H1 (cell line): ENCODE measurements around the gene DOCK11. TPM values are rescaled to one million over a fixed set of nuclear protein-coding genes. Genes with fewer than 3 reads are reported as not detected.
A peak's percentile ranks its signal among the peaks of the same experiment; 100 is the strongest.

ENCODE experiments used
- CTCF ChIA-PET: fragments of 300-600 bp; sonication (Branson Sonifier 250); formaldehyde crosslinking; loops from one replicate; lab custom pipeline; 2021; ENCODE audit not compliant: partially characterized antibody; lab: Charles Lee
- POLR2A ChIA-PET: fragments of 300-600 bp; sonication (Branson Sonifier 250); formaldehyde crosslinking; loops from one replicate; lab custom pipeline; 2021; ENCODE audit warnings: inconsistent platforms; ENCODE audit not compliant: partially characterized antibody; lab: Charles Lee
- DNase-seq, 2 experiments: peaks; one replicate each; pipeline versions ENCODE4 v3.0.0 to v3.0.0-alpha.2; 2010 to 2022; ENCODE audit warnings: low spot score in 2 of 2, low read depth in 1 of 2, mixed read lengths in 1 of 2
- FAIRE-seq: peaks from 2 replicates; lab custom pipeline; 2011; peaks lifted over from hg19 to GRCh38; lab: Jason Lieb, UNC
- H2AFZ ChIP-seq: 2 replicates; pipeline ENCODE4 v1.8.1; 2012; ENCODE audit warnings: low read length, inconsistent platforms
- H2AK5ac ChIP-seq: 2 replicates; pipeline ENCODE4 v1.6.1; 2013; ENCODE audit warnings: low read depth, low read length
- H2BK120ac ChIP-seq: replicated peaks from 2 replicates; pipeline ENCODE3; 2013; ENCODE audit warnings: low read depth, low read length, inconsistent platforms
- H2BK12ac ChIP-seq: 2 replicates; pipeline ENCODE4 v1.6.1; 2013; ENCODE audit warnings: low read depth, low read length
- H2BK15ac ChIP-seq: 2 replicates; pipeline ENCODE4 v1.6.1; 2013; ENCODE audit warnings: low read length
- H2BK20ac ChIP-seq: 2 replicates; pipeline ENCODE4 v1.6.1; 2013; ENCODE audit warnings: low read length
- H2BK5ac ChIP-seq: 2 replicates; pipeline ENCODE4 v1.6.1; 2013; ENCODE audit warnings: low read depth, low read length
- H3K14ac ChIP-seq: 2 replicates; pipeline ENCODE4 v1.6.1; 2013; ENCODE audit warnings: inconsistent platforms; ENCODE audit not compliant: insufficient read length
- H3K18ac ChIP-seq: 2 replicates; pipeline ENCODE4 v1.6.1; 2013; ENCODE audit warnings: low read length; ENCODE audit errors: extremely low read depth
- H3K23ac ChIP-seq: 2 replicates; pipeline ENCODE4 v1.6.1; 2013; ENCODE audit warnings: inconsistent platforms; ENCODE audit not compliant: insufficient read length
- H3K23me2 ChIP-seq: 2 replicates; pipeline ENCODE4 v1.6.1; 2013; ENCODE audit warnings: low read depth, low read length
- H3K27ac ChIP-seq: 2 replicates; pipeline ENCODE4 v1.6.1; 2011; ENCODE audit warnings: low read depth, low read length, inconsistent platforms
- H3K27me3 ChIP-seq, 4 experiments: replicated peaks in 1 of 4; 1 replicate in 1 of 4; 2 replicates in 3 of 4; pipeline versions ENCODE4 v1.6.1 to v1.8.1; 2011 to 2013; ENCODE audit warnings: low read length in 3 of 4, mild to moderate bottlenecking in 3 of 4, inconsistent platforms in 2 of 4, mixed read lengths in 2 of 4, moderate library complexity in 1 of 4; ENCODE audit not compliant: control insufficient read depth in 3 of 4, insufficient read depth in 3 of 4; ENCODE audit errors: extremely low read depth in 1 of 4
- H3K36me3 ChIP-seq, 4 experiments: 2 replicates each; pipeline versions ENCODE4 v1.6.1 to v1.8.1; 2011 to 2013; ENCODE audit warnings: mild to moderate bottlenecking in 4 of 4, low read length in 3 of 4, moderate library complexity in 2 of 4, control low read depth in 1 of 4, inconsistent platforms in 1 of 4; ENCODE audit not compliant: insufficient read depth in 4 of 4, control insufficient read depth in 2 of 4
- H3K4ac ChIP-seq: replicated peaks from 2 replicates; pipeline ENCODE3; 2013; ENCODE audit warnings: low read length, low read depth, mixed read lengths, inconsistent platforms; ENCODE audit not compliant: insufficient read length
- H3K4me1 ChIP-seq, 4 experiments: replicated peaks in 1 of 4; 1 replicate in 1 of 4; 2 replicates in 3 of 4; pipeline versions ENCODE4 v1.6.1 to v1.8.1; 2011 to 2013; ENCODE audit warnings: low read length in 3 of 4, inconsistent platforms in 2 of 4, mixed read lengths in 1 of 4; ENCODE audit not compliant: insufficient read depth in 4 of 4, control insufficient read depth in 3 of 4
- H3K4me2 ChIP-seq, 2 experiments: 2 replicates each; pipeline versions ENCODE4 v1.6.1 to v1.8.1; 2011 to 2013; ENCODE audit warnings: low read depth in 2 of 2, low read length in 2 of 2, control low read depth in 1 of 2, inconsistent platforms in 1 of 2, mild to moderate bottlenecking in 1 of 2; ENCODE audit not compliant: insufficient read depth in 1 of 2
- H3K4me3 ChIP-seq, 4 experiments: fragments of 200-600, 300-600 bp in 1 of 4; sonication (generic), shearing (Covaris generic), sonication (Bioruptor Twin) in 1 of 4; 2 replicates each; pipeline versions ENCODE4 v1.5.1 to v1.8.1; 2011 to 2016; ENCODE audit warnings: low read length in 4 of 4, low read depth in 3 of 4, control low read depth in 2 of 4, inconsistent platforms in 2 of 4, mild to moderate bottlenecking in 2 of 4, mixed read lengths in 1 of 4, moderate library complexity in 1 of 4; ENCODE audit not compliant: insufficient read depth in 2 of 4; ENCODE audit errors: extremely low read depth in 1 of 4
- H3K56ac ChIP-seq: replicated peaks from 2 replicates; pipeline ENCODE3; 2013; ENCODE audit warnings: low read depth, mild to moderate bottlenecking, mixed read lengths, low read length, inconsistent platforms; ENCODE audit not compliant: insufficient read length
- H3K79me1 ChIP-seq: 2 replicates; pipeline ENCODE4 v1.6.1; 2013; ENCODE audit warnings: low read depth, low read length, control low read depth
- H3K79me2 ChIP-seq, 2 experiments: 2 replicates each; pipeline versions ENCODE4 v1.6.1 to v1.8.1; 2012 to 2013; ENCODE audit warnings: low read length in 2 of 2, mild to moderate bottlenecking in 2 of 2, inconsistent platforms in 1 of 2; ENCODE audit not compliant: insufficient read depth in 2 of 2, control insufficient read depth in 1 of 2
- H3K9ac ChIP-seq, 4 experiments: replicated peaks in 1 of 4; 1 replicate in 1 of 4; 2 replicates in 3 of 4; pipeline versions ENCODE4 v1.6.1 to v1.8.1; 2011 to 2013; ENCODE audit warnings: low read depth in 3 of 4, low read length in 3 of 4, control low read depth in 2 of 4, mild to moderate bottlenecking in 2 of 4, moderate library complexity in 2 of 4, inconsistent platforms in 1 of 4; ENCODE audit errors: extremely low read depth in 1 of 4
- H3K9me3 ChIP-seq, 2 experiments: 2 replicates each; pipeline versions ENCODE4 v1.6.1 to v1.8.1; 2012 to 2013; ENCODE audit warnings: mild to moderate bottlenecking in 2 of 2, moderate library complexity in 2 of 2, control low read depth in 1 of 2, inconsistent platforms in 1 of 2, low read depth in 1 of 2, low read length in 1 of 2, mixed read lengths in 1 of 2; ENCODE audit not compliant: insufficient read depth in 2 of 2
- H4K20me1 ChIP-seq, 2 experiments: replicated peaks in 1 of 2; 2 replicates each; pipeline versions ENCODE3 to v1.8.1; 2011 to 2013; ENCODE audit warnings: inconsistent platforms in 2 of 2, low read length in 2 of 2, mild to moderate bottlenecking in 1 of 2; ENCODE audit not compliant: insufficient read depth in 2 of 2, control insufficient read depth in 1 of 2
- H4K5ac ChIP-seq: 2 replicates; pipeline ENCODE4 v1.6.1; 2013; ENCODE audit warnings: low read length, low read depth, mixed read lengths, inconsistent platforms; ENCODE audit not compliant: insufficient read length
- H4K8ac ChIP-seq: 2 replicates; pipeline ENCODE4 v1.8.0; 2013; ENCODE audit warnings: mild to moderate bottlenecking, moderate library complexity, low read length, inconsistent platforms; ENCODE audit not compliant: insufficient read depth; ENCODE audit errors: extremely low read depth
- H4K91ac ChIP-seq: replicated peaks from 2 replicates; pipeline ENCODE3; 2013; ENCODE audit warnings: low read length, mixed read lengths, inconsistent platforms; ENCODE audit not compliant: insufficient read length
- CBX8 ChIP-seq: fragments of 300-800, 300-1000 bp; sonication (generic); IDR thresholded peaks from 2 replicates; pipeline ENCODE4 v1.7.1; 2016; ENCODE audit warnings: low read depth, low read length, borderline replicate concordance
- EZH2 ChIP-seq: fragments of 200-600 bp; sonication (generic); IDR thresholded peaks from 2 replicates; pipeline ENCODE4 v1.7.1; 2012; ENCODE audit warnings: low read depth, mild to moderate bottlenecking, moderate library complexity, low read length, inconsistent platforms; ENCODE audit not compliant: severe bottlenecking
- HDAC6 ChIP-seq: IDR thresholded peaks from one replicate; pipeline ENCODE4 v1.7.1; 2012; ENCODE audit warnings: low read depth, mild to moderate bottlenecking, inconsistent platforms, low read length, moderate library complexity
- JUND ChIP-seq: IDR thresholded peaks from 2 replicates; pipeline ENCODE4 v1.6.1; 2011; ENCODE audit warnings: mild to moderate bottlenecking, improper control_type of control experiment, low read length
- POLR2AphosphoS5 ChIP-seq: IDR thresholded peaks from 2 replicates; pipeline ENCODE4 v1.6.1; 2011; ENCODE audit warnings: low read depth, low read length
- POU5F1 ChIP-seq: IDR thresholded peaks from 2 replicates; pipeline ENCODE4 v1.6.1; 2011; ENCODE audit warnings: low read depth, mild to moderate bottlenecking, low read length, moderate library complexity
- SRF ChIP-seq: IDR thresholded peaks from 2 replicates; pipeline ENCODE4 v1.6.1; 2011; ENCODE audit warnings: mild to moderate bottlenecking, low read depth, low read length, moderate library complexity
- TAF7 ChIP-seq: optimal IDR thresholded peaks from 2 replicates; pipeline ENCODE3; 2011; ENCODE audit warnings: low read depth, mild to moderate bottlenecking, inconsistent platforms, low read length, moderate library complexity, borderline replicate concordance
- TCF12 ChIP-seq: IDR thresholded peaks from 2 replicates; pipeline ENCODE4 v1.6.1; 2011; ENCODE audit warnings: low read depth, mild to moderate bottlenecking, low read length
- WGBS, 2 experiments: shearing (Covaris generic) in 1 of 2; methylation state at CpG; one replicate each; pipeline versions ENCODE4 v1.1.6 to v1.1.7; 2013 to 2015; ENCODE audit warnings: low lambda C conversion rate in 2 of 2, mixed read lengths in 2 of 2, inconsistent platforms in 1 of 2, low coverage in 1 of 2, missing lambda C conversion rate in 1 of 2; ENCODE audit not compliant: insufficient replicate concordance in 2 of 2, insufficient coverage in 1 of 2, insufficient read length in 1 of 2; ENCODE audit errors: extremely low coverage in 1 of 2, missing lambda C conversion rate in 1 of 2; 5-methylcytosine and 5-hydroxymethylcytosine counted together
- polyA plus RNA-seq, 7 experiments: library from polyadenylated mRNA; depleted of rRNA in 3 of 7; stranded (reverse) in 5 of 7; unstranded in 2 of 7; fragments of >200 nt in 5 of 7; fragments of 200-250 nt in 2 of 7; gene quantifications; 1 replicate in 5 of 7; 2 replicates in 1 of 7; 4 replicates in 1 of 7; pipeline versions ENCODE4 v1.2.1 to v1.2.3, GENCODE V29; 2011 to 2013; ENCODE audit warnings: missing spikeins in 2 of 7, mixed read lengths in 2 of 7
- total RNA-seq: library from RNA; stranded (reverse); fragmentation: NEBNext Ultra II Directional; extraction: Animal tissue kit (Norgen Biotek cat#: 25700); gene quantifications from 2 replicates; pipeline ENCODE4 v1.2.1, GENCODE V29; 2021
- TF ChIP-seq, protein P1 (sequence below), 3 experiments: IDR thresholded peaks; 1 replicate in 2 of 3; 2 replicates in 1 of 3; pipeline versions ENCODE4 v1.5.1 to v1.6.1; 2011; ENCODE audit warnings: low read length in 3 of 3, mild to moderate bottlenecking in 3 of 3, inconsistent platforms in 2 of 3, low read depth in 1 of 3, moderate library complexity in 1 of 3; ENCODE audit not compliant: insufficient read depth in 1 of 3; ENCODE audit errors: control extremely low read depth in 1 of 3

DOCK11 gene
- total and polyA plus RNA-seq, 2 of the 8 experiments (the other 6 are each of a cell fraction or from before 2014, with no cell fraction given) = 4.9 to 12.0 TPM

DNA sequence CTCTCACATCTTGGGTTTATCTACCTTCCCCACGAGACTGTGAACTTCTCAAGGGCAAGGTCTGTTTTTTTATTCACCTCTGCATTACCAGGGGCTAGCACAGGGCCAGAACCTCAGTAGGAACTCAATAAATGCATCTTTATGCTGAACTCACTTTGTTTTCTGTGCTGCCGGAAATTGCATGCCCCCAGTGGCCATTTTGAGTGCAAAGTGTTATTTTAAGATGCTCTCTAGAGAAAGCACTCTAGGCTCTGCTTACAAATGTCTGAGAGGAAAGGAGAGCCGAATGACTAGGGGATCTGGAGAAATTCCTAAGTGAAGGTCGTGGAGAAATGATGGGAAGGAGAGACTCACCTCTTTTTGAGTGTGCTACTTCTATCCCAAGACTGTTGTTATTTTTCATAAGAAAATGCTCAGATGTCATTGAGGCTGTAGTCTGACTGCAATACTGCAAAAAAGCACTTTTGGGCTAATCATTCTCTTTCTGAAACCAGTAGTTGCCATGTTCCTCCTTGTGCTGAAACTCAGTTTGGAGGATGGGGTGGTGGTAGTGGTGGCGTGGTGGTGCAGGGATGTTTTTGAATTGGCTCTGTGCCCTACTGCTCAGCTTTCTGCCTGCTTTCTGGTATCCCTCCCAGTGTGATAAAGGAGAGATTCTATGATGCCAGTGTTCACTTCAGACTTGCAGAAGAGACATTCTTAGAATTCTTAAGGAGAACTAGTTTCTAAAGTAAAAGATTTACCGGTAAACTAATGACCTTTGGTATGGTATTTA, 41.3 kb downstream of the DOCK11 start:
- 0 out of 2 replicates have a peak overlapping the region, but pooled peaks have one; percentile 52 for H2BK12ac ChIP-seq
- peak overlapping the region; percentile 15 to 19; a peak in 2 of 4 replicates for H3K4me2 ChIP-seq
- WGBS, 2 experiments = 50% methylated on average over 6 of the region's 6 CpGs; no CpG with 5 or more reads in 1 of the 2 experiments
- peak; percentile 81 for FAIRE-seq
- no peak overlapping the region for H3K9ac ChIP-seq
- H3K79me1 ChIP-seq = no peaks in the 10 kb centered on the region
- no peak for DNase-seq
- H3K18ac ChIP-seq = no peak overlapping the region
- H3K4me1 ChIP-seq = peaks cover 0 to 26% (median 1%) of the 10 kb centered on the region in 4 experiments; a peak in 3 of 7 replicates
- H4K20me1 ChIP-seq = no peaks in the 10 kb centered on the region
- ChIA-PET CTCF (no interaction called here), POLR2A (interaction anchor here (1.0 kb wide), 1 partner anchor 21 kb away, joined by 5 read pairs; no protein-coding TSS in a partner anchor)
- no peaks in the 10 kb centered on the region for H3K9me3 ChIP-seq
- H2BK5ac ChIP-seq = no peak overlapping the region
- no peak overlapping the region for H3K4me3 ChIP-seq
- H2BK15ac ChIP-seq = no peak overlapping the region
- H2AK5ac ChIP-seq = no peak overlapping the region
- H3K79me2 ChIP-seq = no peaks in the 10 kb centered on the region
- H4K91ac ChIP-seq = peak overlapping the region; percentile 52
- no peak overlapping the region for H3K14ac ChIP-seq
- no peaks in the 10 kb centered on the region for H3K36me3 ChIP-seq
- no peak overlapping the region for H3K4ac ChIP-seq
- no peak overlapping the region for H3K27ac ChIP-seq
- H3K23ac ChIP-seq = no peak overlapping the region
- H2AFZ ChIP-seq = 0 out of 2 replicates have a peak overlapping the region, but pooled peaks have one; percentile 5
- H3K56ac ChIP-seq = no peak overlapping the region
- no peak overlapping the region for H2BK20ac ChIP-seq
- H2BK120ac ChIP-seq = peak overlapping the region; percentile 36
- H3K23me2 ChIP-seq = no peaks in the 10 kb centered on the region
- no peak overlapping the region for H4K8ac ChIP-seq
- H3K27me3 ChIP-seq = no peaks in the 10 kb centered on the region
- H4K5ac ChIP-seq = peak overlapping the region; percentile 67
- TF ChIP-seq EZH2 (no peak), HDAC6 (no peak), TAF7 (no peak), CBX8 (no peak), JUND (no peak), POU5F1 (no peak), SRF (no peak), TCF12 (no peak), POLR2AphosphoS5 (no peak)
- TF ChIP-seq, protein P1, sequence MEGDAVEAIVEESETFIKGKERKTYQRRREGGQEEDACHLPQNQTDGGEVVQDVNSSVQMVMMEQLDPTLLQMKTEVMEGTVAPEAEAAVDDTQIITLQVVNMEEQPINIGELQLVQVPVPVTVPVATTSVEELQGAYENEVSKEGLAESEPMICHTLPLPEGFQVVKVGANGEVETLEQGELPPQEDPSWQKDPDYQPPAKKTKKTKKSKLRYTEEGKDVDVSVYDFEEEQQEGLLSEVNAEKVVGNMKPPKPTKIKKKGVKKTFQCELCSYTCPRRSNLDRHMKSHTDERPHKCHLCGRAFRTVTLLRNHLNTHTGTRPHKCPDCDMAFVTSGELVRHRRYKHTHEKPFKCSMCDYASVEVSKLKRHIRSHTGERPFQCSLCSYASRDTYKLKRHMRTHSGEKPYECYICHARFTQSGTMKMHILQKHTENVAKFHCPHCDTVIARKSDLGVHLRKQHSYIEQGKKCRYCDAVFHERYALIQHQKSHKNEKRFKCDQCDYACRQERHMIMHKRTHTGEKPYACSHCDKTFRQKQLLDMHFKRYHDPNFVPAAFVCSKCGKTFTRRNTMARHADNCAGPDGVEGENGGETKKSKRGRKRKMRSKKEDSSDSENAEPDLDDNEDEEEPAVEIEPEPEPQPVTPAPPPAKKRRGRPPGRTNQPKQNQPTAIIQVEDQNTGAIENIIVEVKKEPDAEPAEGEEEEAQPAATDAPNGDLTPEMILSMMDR (IDR thresholded peaks at IDR 0.05; ENCODE audit: control extremely low read depth in 1 of 3, insufficient read depth in 1 of 3, low read depth in 1 of 3, low read length in 3 of 3) = peak in 2 of 3 experiments; percentile 15 to 42; a peak in 2 of 4 replicates
